NCI-H2029 treated with DMSO at 0.1 percent for 48 hours (cell line): ENCODE results near the gene PRDX3.

Experiments used
- DNase-seq: peaks from one replicate; lab custom pipeline; 2025; lab: John Stamatoyannopoulos, UW

PRDX3 gene

DNA sequence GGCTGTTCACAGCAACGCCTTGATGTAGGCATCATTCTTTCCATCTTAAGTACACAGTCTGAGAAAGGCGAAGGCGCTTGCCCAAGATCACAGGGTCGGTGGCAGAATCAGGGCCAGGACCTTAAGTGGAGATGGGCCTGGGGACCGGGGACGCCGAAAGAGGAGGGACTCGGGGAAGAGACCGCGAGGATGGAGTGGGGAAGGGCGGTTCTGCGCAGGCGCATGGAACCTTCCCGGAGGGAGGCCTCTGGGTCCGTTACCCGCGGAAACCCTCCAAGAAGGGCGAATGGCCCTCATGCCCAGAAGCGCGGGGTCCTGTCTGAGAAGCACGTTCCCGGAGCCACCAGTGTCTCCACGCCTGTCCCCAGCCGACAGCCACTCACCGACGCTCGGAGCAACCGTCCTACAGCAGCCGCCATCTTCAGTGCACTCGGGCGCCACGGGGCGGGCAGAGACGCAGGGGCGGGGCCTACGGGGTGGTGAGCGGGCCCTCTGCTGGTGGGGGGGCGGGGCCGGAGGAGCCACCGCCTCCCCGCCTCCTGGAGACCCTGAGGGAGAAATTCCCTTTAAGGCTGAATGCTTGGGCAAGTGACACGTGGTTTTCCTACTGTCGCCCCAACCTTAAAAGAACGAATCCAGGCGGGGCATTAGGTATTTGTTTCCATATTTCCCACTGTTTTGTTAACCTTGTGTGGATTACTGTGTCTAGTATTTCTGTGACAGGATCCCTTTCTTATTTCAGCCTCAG is at the start of gene PRDX3:
TSS of gene PRDX3 (minus strand) at position 441 of the 748 bp plus-strand sequence. CDS start at position 419, 22 bp downstream.
- DNase-seq = peak; percentile 67

DNA sequence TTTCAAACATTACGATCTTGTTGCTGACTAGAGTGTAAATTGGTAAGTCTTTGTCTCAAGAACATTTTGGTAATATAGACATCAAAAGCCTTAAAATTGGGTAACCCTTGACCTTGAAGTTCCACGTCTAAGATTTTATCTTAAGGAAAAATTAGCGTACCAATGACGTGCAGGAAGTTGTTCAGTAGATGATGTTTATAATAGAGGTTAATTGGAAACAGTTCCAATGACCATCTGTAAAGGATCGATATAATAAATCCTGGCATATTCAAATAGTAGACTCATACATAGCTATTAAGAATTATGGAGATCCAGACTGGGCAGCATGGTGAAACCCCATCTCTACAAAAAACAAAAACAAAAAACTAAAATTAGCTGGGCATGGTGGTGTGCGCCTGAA is 49.2 kb upstream of the PRDX3 start:
- no peak for DNase-seq

DNA sequence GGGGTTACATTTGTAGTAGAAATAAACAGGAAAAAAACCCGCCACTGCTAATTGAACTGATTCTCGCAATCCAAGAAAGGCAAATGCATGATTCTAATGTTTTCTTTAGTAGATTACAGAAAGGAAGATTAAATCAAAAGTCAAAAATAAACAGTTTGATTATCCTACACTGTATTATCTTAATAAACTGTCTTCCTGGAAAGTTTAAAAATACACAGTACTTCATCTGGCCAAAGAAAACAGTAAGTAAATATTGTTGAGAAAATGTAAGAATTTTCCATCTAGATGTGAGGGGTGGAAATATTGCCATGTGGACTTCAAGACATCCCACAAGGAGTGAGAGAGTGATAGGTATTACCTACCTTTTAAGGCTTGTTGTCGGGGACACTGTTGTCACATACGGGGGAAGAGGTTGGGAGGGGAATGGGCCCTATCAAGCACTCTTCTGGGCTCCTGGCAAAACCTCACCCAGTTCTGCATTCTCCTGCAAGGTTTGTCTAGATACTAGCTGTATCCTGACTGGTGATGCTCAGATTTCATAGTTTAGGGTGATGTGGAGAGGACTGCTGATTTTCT is 46.6 kb upstream of the PRDX3 start:
- DNase-seq = no peak

DNA sequence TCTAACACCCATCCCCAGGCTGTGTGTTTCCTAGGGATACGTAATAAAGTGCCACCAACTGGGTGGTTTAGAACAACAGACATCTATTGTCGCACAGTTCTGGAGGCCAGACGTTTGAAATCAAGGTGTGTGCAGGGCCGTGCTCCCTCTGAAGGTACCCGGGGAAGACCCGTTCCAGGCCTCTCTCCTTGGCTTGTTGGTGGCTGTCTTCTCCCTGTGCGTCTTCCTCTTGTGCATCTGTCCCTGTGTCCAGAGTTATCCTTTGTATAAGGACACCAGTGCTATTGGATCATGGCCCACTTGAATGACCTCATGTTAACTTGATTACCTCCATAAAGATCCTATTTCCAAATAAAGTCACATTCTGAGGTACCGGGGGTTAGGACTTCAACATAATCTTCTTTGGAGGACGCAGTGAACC is 44.4 kb upstream of the PRDX3 start:
- no peak for DNase-seq

DNA sequence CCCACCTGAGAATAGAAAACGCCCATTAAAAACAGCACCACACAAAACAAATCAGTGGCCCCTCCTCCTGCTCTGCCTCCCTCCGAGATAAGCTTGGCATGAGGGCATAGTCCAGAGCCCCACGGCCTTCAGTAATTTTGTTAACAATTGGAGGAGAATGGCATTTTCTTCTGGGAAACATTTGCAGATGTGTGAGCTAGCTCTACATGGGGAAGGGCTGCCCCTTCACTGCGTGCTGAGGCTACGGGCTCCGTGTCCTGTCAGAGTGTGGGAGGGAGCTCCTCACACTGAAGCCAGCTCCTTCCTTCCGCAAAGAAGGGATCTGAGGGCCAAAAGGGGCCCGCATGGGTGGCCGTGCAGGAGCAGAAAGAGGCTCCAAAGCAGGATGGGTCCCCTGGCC is 43.9 kb upstream of the PRDX3 start:
- DNase-seq = no peak

DNA sequence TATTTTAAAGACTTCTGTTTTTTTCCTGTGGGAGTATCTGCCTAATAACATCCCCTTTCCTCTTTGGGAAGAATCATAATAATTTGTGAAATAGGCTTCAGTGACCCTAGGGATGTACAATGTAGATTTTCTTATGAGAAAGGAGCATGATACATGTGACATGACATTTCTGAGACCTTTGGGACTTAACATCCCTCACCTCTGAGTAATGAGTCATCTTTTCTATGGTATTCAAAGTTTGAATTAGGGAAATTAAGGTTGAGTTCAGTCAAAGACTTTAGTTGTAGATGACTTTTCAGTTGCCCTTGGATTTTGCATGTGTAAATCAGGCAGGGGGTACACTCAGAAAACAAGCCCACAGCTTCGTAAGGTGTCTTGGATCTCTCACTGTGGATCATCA is 43.1 kb upstream of the PRDX3 start:
- no peak for DNase-seq

DNA sequence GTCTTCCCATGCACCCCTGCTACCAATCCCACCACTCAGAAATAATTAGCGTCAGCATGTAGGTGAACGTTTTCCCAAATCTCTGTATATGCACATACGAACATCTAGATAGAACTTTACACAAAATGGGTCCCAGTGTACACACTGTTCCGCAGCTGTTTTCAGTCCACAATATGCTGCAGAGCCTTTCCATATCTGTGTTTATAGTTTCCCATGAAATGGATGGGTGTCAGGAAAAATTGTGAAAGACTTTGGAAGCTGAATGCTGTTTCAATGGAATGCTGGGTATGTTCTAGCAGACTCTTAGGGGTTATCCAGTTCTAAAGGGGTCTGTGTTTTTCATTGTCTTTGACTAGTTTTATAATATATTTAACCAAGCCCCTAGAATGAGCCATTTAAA is 42.6 kb upstream of the PRDX3 start:
- no peak for DNase-seq

DNA sequence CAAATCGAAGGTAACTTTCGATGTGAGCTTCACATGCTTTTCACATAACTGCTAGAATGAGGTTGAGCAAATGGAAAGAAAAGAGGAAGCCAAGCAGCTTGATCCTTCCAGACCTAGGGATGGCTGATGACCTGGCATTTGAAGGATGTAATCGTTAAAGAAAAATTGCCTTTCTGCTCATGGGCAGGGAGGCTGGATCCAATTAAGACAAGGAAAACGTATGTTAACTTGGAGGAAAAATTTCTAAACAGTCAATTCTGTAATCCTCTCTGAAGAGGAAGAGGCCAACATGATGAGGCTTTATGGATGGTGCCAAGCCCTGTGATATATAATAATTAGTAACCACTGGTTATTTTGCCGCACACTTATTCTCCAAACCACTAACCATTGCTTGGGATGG is 41.3 kb upstream of the PRDX3 start:
- no peak for DNase-seq

DNA sequence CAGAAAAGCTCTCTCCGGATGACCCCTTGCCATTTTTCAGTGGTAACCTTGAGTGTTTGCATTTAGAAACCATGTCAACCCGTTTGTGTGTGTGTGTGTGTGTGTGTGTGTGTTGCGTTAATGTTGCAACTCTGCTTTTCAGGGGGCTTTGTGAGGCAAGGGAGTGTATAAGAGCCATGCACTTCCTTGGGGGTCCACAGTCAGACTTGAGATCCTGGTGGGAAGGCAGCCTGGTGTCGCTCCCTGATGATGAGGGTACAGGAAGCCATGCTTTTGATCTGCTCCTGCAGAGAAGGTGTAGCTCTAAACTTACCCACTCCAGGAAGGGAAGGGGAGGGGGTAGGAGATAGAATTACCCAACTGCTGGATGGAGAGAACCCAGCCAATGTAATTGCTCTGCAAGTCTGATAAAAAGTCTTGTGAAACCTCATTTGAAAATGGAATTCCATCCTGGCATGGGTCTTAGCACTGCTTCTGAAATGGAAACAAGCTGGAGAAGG is 39.4 kb upstream of the PRDX3 start:
- DNase-seq = no peak

DNA sequence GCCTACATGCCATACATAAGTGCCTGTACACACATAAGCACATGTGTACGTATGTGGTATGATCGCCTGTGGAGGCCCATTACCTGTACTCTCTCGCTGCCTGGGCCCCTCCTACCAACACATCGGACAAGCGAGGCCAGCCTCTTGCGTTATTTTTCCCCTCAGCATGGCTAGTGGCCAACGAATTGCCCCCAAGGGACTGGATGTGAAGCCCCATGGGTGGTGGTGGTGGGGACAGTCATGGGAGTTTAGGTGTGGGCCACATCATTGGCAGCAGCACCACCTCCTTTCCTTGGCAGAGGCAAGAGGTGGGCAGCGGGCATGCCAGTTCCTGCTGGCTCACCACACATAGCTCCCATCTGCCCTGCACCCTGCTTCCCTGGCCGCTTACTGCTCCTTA is 38.8 kb upstream of the PRDX3 start:
- DNase-seq = no peak

DNA sequence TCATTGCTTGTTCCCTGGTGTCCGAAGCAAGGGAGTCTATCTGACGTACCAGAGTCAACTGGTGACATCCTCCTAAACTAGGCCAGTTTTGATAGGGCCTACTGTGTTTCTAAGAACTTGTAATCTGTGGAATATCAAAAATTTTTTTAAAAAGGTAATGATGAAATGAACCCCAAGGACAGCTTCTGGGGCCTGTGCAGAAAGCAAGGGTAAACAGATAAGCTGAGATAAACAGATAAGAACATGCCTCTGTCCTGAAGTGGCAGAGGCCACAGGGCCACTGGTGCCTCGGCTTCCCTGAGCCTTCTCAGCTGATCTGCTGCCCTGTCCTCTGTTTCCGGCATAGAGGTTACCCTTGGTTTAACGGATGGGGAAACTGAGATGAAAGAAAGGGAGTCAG is 37.5 kb upstream of the PRDX3 start:
- no peak for DNase-seq

DNA sequence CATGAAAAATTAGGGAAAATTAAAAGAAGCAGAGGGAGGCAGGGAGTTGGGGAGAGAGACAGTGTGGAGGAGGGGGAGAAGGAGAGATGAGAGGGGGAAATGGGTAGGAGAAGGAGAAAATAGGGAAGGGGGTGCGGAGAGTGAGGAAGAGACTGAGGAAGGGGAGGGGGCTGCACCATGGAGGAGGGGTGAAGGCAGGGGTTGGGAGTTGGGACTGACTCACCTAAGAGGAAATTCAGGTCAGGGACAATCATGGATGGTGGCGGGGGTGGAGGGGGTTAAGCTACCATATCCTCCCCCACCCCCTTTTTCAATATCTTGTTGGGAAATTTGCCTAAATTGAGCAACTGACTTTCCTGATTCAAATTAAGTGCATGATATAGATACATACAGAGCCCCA is 36.8 kb upstream of the PRDX3 start:
- no peak for DNase-seq

DNA sequence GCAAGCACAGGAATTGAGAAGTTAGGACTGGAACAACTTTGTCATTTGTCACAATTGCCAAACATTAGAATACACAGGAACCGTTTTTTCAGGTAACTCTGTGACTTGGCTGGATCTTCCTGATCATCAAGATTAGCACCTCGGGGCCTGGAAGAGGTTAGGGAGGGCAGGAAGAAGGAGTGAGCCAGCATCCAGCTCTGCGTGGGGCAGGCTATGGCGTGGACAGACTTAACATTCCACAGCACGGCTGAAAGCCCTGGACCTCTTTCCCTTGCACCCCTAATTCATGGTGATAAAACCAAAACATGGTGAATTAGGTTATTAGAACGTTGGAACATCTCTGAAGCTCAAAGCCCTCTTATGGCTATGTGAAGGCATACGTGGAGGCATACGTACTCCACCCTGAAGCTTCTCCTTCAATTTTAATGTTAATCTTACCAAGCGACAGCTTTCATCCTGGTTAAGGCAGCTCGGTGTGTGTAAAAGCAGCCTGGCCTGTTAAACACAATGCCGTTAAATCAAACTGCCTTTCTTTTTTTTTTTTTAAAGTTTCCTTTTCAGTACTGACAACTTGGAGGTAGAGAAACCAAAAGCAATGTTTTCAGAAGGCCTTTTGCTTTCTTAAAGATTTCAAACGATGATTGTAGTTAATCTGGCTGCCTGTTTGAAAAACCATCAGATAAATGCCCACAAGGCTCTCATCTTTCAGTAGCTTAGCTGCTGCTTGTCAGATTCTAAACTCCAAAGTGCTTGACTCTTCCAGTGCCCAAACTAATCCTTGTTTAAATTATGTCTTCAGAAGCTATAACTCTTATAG is 33.2 kb upstream of the PRDX3 start:
- no peak for DNase-seq

DNA sequence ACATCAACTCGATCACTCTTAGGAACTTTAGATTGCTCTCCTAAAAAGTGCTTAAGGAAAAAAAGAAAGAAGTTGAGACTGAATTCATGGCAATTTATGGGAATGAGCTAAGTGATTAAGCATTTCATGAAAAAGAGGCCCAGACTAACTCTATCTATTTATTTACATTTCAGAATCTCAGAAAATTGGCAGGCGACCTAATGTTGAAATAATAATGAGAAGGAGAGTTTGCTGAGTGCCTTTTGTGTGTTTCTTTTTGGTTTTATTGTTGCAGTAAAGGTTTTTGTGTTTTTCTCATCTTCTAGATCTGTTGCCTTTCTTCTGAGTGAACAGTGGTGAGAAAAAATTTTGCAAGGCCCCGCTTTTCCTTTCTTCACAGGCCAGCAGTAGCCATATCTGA is 32.6 kb upstream of the PRDX3 start:
- no peak for DNase-seq

DNA sequence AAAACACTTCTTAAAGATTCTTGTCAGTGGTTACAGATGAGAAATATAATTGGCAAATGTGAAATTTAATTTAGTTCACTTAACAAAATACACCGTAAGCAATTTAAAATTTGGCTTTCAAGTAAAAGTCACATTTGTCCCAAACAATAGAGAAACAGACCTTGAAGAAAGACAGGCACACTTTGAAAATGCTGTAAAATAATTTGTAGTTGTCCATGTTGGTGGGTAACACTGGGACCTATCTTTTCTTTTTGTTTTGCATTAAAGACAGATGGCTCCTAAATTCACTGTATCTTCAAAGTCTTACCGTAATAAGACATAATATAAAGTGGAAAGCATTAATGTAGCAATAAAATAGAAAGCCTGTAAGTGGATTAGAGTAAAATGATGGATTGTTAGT is 32.0 kb upstream of the PRDX3 start:
- DNase-seq = no peak

DNA sequence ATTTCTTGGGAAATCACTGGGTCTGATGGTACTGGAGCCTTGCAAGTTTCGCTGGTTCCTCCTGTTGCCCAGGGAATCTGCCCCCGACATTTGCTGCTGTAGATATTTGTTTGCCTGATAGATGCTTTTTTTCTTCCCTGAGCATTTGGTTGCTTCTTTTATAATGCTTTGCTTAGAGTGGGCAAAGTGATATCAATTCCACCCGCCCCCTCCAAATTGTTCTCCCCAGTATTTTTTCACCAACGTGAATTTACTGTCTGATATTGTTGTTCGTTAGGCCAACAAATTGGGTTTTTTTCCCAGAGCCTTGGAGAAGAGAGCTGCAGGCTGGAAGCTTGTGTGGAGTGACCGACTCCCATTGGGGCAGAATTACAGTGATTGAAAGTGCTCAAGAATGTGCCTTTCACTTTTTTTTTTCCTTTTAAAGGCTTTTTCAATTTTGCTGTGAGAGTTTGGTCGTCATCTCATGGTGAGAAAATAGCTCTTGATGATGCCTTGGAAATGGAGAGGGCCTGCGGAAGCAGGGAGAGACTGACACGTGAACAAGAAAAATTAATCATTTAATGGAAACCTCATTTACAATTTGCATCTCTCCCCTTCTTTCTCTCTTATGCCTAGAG is 31.2 kb upstream of the PRDX3 start:
- DNase-seq = no peak

DNA sequence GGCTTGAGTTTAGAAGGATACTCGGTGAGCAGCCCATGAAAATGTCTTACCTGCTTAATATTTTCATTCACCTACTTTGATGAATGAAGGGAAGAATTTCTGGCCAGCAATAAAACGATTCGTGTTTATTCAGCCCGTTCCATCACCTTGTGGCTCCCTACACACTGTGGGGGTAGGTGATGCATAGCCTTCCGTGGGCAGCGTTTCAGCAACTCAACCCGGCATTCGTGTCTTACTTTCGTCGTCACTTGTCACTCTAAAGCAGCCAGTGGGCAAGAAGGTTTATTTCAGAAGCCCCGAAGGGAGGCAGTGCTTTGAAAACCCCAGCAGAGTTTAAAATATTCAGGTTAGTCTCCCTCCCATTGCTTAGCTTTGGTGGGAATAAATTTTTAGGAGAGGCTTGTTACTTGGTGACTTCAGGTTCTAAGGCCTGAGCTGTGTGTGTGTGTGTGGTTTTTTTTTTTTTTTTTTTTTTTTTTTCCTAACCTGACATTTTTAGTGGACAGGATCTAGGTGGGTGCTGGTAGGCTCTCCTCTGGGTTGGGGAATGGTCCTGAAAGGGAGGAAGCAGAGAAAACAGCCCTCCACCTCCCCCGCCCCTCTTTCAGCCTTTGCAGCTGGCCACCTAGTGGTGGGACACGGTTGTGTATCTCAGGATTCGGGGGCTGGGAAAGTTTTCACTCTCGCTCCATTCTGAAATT is 30.6 kb upstream of the PRDX3 start:
- DNase-seq = no peak

DNA sequence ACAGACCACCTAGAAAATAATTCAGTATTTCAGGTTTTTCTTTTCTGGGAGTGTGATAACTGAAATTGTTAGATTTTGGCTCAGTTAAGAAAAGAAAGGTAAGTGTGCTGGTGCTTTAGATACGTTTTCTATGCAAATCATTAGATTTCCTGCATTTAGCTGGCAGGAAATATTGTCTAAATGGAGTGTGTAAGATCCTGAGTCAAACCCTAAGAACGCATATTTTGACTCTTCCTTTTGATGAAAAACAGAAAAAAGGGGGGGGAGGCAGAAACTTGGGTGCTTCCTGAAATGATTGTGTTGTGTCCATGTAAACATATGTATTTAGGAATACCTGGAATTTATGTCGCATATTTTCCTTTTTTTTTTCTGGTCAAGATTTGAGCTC is 29.9 kb upstream of the PRDX3 start:
- no peak for DNase-seq

DNA sequence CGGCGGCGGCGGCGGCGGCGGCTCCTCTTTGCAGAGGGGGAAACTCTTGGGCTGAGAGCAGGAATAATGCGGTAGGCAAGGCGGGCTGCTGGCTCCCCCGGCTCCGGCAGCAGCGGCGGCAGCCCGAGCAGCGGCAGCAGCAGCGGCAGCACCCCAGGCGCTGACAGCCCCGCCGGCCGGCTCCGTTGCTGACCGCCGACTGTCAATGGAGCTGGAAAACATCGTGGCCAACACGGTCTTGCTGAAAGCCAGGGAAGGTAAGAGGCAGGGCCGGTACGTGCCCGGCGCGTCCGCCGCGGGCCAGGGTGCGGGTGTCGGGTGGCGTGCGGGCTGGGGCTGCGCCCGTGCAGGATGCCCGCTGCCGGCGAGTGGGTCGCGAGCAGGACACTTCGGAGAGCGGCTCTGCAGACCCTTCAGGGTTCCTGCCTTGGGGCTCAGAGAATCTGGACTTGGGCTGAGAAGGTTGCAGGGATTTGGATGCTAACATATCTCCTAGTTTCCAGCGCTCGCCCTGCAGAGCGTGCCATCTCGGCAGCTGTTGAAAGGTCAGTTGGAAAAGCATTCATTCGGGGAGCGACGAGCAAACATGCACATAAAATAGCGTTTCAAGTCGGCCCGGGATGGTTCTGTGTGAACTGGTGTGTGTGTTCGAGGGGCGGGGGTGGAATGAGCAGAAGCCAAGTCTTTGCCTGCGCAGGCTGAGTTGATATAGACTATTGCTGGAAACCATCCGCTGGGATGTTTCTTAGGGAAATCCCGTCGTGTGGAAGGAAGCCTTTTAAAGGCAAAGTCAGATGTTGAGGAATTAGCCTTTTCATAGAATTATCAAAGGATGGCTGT is 29.3 kb upstream of the PRDX3 start:
- DNase-seq = no peak

DNA sequence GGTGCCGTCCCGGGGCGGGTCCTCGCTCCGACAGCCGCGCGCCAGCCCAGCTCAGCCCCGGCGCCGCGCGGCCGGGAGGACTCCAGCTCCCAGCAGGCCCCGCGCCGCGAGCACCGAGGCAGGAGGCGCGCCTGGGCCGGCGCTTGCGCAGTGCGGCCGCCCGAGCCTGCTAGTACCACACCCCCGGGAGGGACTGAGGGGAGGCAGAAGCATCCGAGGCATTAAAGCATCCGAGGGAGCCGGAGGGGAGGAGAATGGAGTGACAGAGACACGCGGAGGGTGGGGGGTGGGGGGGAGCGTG is 28.7 kb upstream of the PRDX3 start, which contains the start of gene GRK5:
TSS of gene GRK5 (plus strand) at position 206 of the 301 bp plus-strand sequence. CDS start 347 bp downstream, outside the sequence.
- peak; percentile 11 for DNase-seq
